GM19438 (cell line): ENCODE data around the gene ADAM8.
"Not testable (repeated sequence)": the region's sequence is repeated elsewhere in the genome, so short reads cannot be mapped to it uniquely, and the experiment has no call there.

Experiments used
- ATAC-seq: cut with Tn5 transposase; IDR thresholded peaks from one replicate; pipeline ENCODE4 v1.9.1; 2021; ENCODE audit warnings: low read depth; ENCODE audit not compliant: unreplicated experiment

The ADAM8 gene

GRCh38 chr10:133276435-133277201 is at the start of gene ADAM8:
ADAM8 (minus strand) TSS chr10:133276868; CDS start chr10:133276817, 51 bp downstream.
- ATAC-seq = peak; percentile 43

- no peak for ATAC-seq
Observed at GRCh38 chr10:133326223-133326551, 49.5 kb upstream of the ADAM8 start.

GRCh38 chr10:133325440-133326222 is 49.0 kb upstream of the ADAM8 start:
- ATAC-seq = no peak

GRCh38 chr10:133324857-133325260 is 48.2 kb upstream of the ADAM8 start:
- peak; percentile 8 for ATAC-seq

GRCh38 chr10:133324198-133324792 is 47.6 kb upstream of the ADAM8 start:
- ATAC-seq = peak; percentile 52

GRCh38 chr10:133322064-133322709 is 45.5 kb upstream of the ADAM8 start:
- not testable (repeated sequence) for ATAC-seq

- not testable (repeated sequence) for ATAC-seq
Observed at GRCh38 chr10:133320852-133321422, 44.3 kb upstream of the ADAM8 start.

GRCh38 chr10:133318494-133319127 is 41.9 kb upstream of the ADAM8 start:
- ATAC-seq = peak; percentile 92

GRCh38 chr10:133316732-133317131 is 40.1 kb upstream of the ADAM8 start:
- ATAC-seq = no peak

GRCh38 chr10:133316266-133316665 is 39.6 kb upstream of the ADAM8 start:
- ATAC-seq = no peak

GRCh38 chr10:133315847-133316246 is 39.2 kb upstream of the ADAM8 start:
- no peak for ATAC-seq

- ATAC-seq = no peak
Observed at GRCh38 chr10:133314911-133315310, 38.2 kb upstream of the ADAM8 start.

GRCh38 chr10:133313192-133313591 is 36.5 kb upstream of the ADAM8 start:
- ATAC-seq = no peak

- no peak for ATAC-seq
Observed at GRCh38 chr10:133312769-133313145, 36.1 kb upstream of the ADAM8 start.

- ATAC-seq = no peak
Observed at GRCh38 chr10:133312016-133312768, 35.5 kb upstream of the ADAM8 start.

- ATAC-seq = no peak
Observed at GRCh38 chr10:133311570-133311969, 34.9 kb upstream of the ADAM8 start.

- no peak for ATAC-seq
Observed at GRCh38 chr10:133310789-133311188, 34.1 kb upstream of the ADAM8 start.

- no peak for ATAC-seq
Observed at GRCh38 chr10:133310399-133310755, 33.7 kb upstream of the ADAM8 start.

- no peak for ATAC-seq
Observed at GRCh38 chr10:133309720-133310398, 33.2 kb upstream of the ADAM8 start.
